SU-DHL-6 (cell line): ENCODE data around the gene VPS41.

Experiments used
- H2AFZ ChIP-seq: fragments of 200-600 bp; sonication (generic); 2 replicates; pipeline ENCODE4 v1.6.1; 2014; ENCODE audit warnings: low read depth, mild to moderate bottlenecking, moderate library complexity, mixed read lengths, antibody characterized with exemption, low read length; ENCODE audit not compliant: severe bottlenecking
- H3F3A ChIP-seq: fragments of 200-600 bp; shearing (Covaris generic); 2 replicates; pipeline ENCODE4 v1.6.0; 2016; ENCODE audit warnings: antibody characterized with exemption, mild to moderate bottlenecking; ENCODE audit not compliant: insufficient read depth
- H3K27ac ChIP-seq: fragments of 200-600 bp; sonication (generic); 2 replicates; pipeline ENCODE4 v1.5.1; 2016; ENCODE audit warnings: low read depth, mild to moderate bottlenecking, low read length, moderate library complexity, mixed read lengths
- H3K27me3 ChIP-seq: fragments of 200-600 bp; sonication (generic), shearing (Covaris generic); 2 replicates; pipeline ENCODE4 v1.6.0; 2014; ENCODE audit warnings: mild to moderate bottlenecking, low read length
- H3K36me3 ChIP-seq: fragments of 200-600 bp; sonication (generic); 2 replicates; pipeline ENCODE4 v1.6.1; 2014; ENCODE audit warnings: mild to moderate bottlenecking, low read length, mixed read lengths
- H3K4me2 ChIP-seq: fragments of 300-600, 200-600 bp; shearing (Covaris generic), sonication (generic); 2 replicates; pipeline ENCODE4 v1.6.0; 2014; ENCODE audit warnings: low read length, low read depth, mild to moderate bottlenecking; ENCODE audit not compliant: poor library complexity, severe bottlenecking
- H3K4me3 ChIP-seq: fragments of 200-600 bp; sonication (generic); 2 replicates; pipeline ENCODE4 v1.5.1; 2014; ENCODE audit warnings: antibody characterized with exemption, low read length, mild to moderate bottlenecking, mixed read lengths; ENCODE audit not compliant: insufficient read depth, poor library complexity, severe bottlenecking
- H3K79me2 ChIP-seq: fragments of 200-600 bp; sonication (generic); 2 replicates; pipeline ENCODE4 v1.6.1; 2014; ENCODE audit warnings: mild to moderate bottlenecking, low read length, moderate library complexity; ENCODE audit not compliant: insufficient read depth
- H3K9ac ChIP-seq: fragments of 200-600 bp; sonication (generic); 2 replicates; pipeline ENCODE4 v1.7.0; 2014; ENCODE audit warnings: mild to moderate bottlenecking, low read length
- H3K9me2 ChIP-seq: fragments of 200-600 bp; sonication (generic); replicated peaks from 2 replicates; pipeline ENCODE4 v1.6.1; 2014; ENCODE audit warnings: low read length; ENCODE audit not compliant: insufficient read depth
- H3K9me3 ChIP-seq: fragments of 200-600 bp; sonication (generic); 2 replicates; pipeline ENCODE4 v1.6.1; 2014; ENCODE audit warnings: low read length, mixed read lengths; ENCODE audit not compliant: insufficient read depth
- H4K20me1 ChIP-seq: fragments of 200-600 bp; sonication (generic); 2 replicates; pipeline ENCODE4 v1.6.1; 2014; ENCODE audit warnings: low read depth, mild to moderate bottlenecking, antibody characterized with exemption, low read length, moderate library complexity, mixed read lengths
- EZH2phosphoT487 ChIP-seq: fragments of 200-600 bp; sonication (generic), shearing (Covaris generic); conservative IDR thresholded peaks from 2 replicates; pipeline ENCODE4 v1.6.1; 2018; ENCODE audit warnings: mild to moderate bottlenecking, antibody characterized with exemption, low read length, moderate library complexity, mixed read lengths
- TF ChIP-seq, protein P1 (sequence below): fragments of 200-600 bp; sonication (generic); IDR thresholded peaks from one replicate; pipeline ENCODE4 v1.5.1; 2017; ENCODE audit warnings: antibody characterized with exemption, mild to moderate bottlenecking, low read length, moderate library complexity; ENCODE audit not compliant: insufficient read depth, poor library complexity, severe bottlenecking

Gene VPS41

DNA sequence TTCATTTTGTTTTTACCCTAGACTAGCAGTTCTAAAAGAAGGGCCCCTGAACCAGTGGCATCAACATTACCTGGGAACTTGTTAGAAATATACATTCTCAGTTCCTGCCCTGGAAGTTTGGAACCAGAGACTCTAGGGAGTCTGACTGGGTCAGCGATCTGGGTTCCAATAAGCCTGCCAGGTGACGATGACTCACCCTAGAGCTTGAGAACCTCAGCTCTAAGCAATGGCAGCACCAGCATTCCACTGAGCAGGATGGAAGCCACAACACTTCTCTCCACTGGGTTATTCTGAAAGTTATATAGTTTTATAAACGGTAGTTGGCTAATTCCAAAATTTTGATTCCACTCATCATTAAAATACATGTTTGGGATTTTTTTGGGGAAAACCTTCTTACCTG, 180.8 kb downstream of the VPS41 start:
- H3K9me3 ChIP-seq: no peaks in the 10 kb centered on the region
- H3K4me2 ChIP-seq: no peak overlapping the region
- H3K79me2 ChIP-seq: no peaks in the 10 kb centered on the region
- TF ChIP-seq EZH2phosphoT487: no peak
- TF ChIP-seq, protein P1, sequence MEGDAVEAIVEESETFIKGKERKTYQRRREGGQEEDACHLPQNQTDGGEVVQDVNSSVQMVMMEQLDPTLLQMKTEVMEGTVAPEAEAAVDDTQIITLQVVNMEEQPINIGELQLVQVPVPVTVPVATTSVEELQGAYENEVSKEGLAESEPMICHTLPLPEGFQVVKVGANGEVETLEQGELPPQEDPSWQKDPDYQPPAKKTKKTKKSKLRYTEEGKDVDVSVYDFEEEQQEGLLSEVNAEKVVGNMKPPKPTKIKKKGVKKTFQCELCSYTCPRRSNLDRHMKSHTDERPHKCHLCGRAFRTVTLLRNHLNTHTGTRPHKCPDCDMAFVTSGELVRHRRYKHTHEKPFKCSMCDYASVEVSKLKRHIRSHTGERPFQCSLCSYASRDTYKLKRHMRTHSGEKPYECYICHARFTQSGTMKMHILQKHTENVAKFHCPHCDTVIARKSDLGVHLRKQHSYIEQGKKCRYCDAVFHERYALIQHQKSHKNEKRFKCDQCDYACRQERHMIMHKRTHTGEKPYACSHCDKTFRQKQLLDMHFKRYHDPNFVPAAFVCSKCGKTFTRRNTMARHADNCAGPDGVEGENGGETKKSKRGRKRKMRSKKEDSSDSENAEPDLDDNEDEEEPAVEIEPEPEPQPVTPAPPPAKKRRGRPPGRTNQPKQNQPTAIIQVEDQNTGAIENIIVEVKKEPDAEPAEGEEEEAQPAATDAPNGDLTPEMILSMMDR: no peak
- H3K4me3 ChIP-seq: no peak overlapping the region
- no peaks in the 10 kb centered on the region for H3K9me2 ChIP-seq
- no peaks in the 10 kb centered on the region for H3F3A ChIP-seq
- H3K9ac ChIP-seq: no peak overlapping the region
- no peak overlapping the region for H2AFZ ChIP-seq
- H3K27ac ChIP-seq: no peak overlapping the region
- H4K20me1 ChIP-seq: no peaks in the 10 kb centered on the region
- H3K36me3 ChIP-seq: no peaks in the 10 kb centered on the region
- no peaks in the 10 kb centered on the region for H3K27me3 ChIP-seq

GRCh38 chr7:38727184-38727940, 181.6 kb downstream of the VPS41 start:
- no peaks in the 10 kb centered on the region for H4K20me1 ChIP-seq
- no peaks in the 10 kb centered on the region for H3K27me3 ChIP-seq
- TF ChIP-seq EZH2phosphoT487: no peak
- TF ChIP-seq, protein P1: no peak
- no peak overlapping the region for H2AFZ ChIP-seq
- no peaks in the 10 kb centered on the region for H3K36me3 ChIP-seq
- H3K9me2 ChIP-seq: no peaks in the 10 kb centered on the region
- H3F3A ChIP-seq: no peaks in the 10 kb centered on the region
- H3K27ac ChIP-seq: no peak overlapping the region
- no peak overlapping the region for H3K4me3 ChIP-seq
- no peaks in the 10 kb centered on the region for H3K79me2 ChIP-seq
- no peak overlapping the region for H3K4me2 ChIP-seq
- no peaks in the 10 kb centered on the region for H3K9me3 ChIP-seq
- H3K9ac ChIP-seq: no peak overlapping the region

DNA sequence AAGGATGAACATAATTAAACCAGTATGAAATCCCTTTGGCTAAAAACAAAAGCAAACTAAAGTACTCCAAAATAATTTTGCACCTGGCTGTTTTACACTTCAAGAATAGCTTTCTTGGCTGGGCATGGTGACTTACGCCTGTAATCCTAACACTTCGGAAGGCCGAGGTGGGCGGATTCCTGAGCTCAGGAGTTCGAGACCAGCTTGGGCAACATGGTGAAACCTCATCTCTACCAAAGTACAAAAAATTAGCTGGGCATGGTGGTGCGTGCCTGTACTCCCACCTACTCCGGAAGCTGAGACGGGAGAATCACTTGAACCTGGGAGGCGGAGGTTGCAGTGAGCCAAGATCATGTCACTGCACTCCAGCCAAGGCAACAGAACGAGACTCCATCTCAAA, 185.7 kb downstream of the VPS41 start:
- H3K27ac ChIP-seq: no peak overlapping the region
- no peak overlapping the region for H2AFZ ChIP-seq
- H3F3A ChIP-seq: no peaks in the 10 kb centered on the region
- H3K4me2 ChIP-seq: no peak overlapping the region
- H3K36me3 ChIP-seq: no peaks in the 10 kb centered on the region
- H3K4me3 ChIP-seq: no peak overlapping the region
- H4K20me1 ChIP-seq: no peaks in the 10 kb centered on the region
- TF ChIP-seq EZH2phosphoT487: no peak
- TF ChIP-seq, protein P1: no peak
- H3K9me3 ChIP-seq: no peaks in the 10 kb centered on the region
- no peak overlapping the region for H3K9ac ChIP-seq
- no peaks in the 10 kb centered on the region for H3K79me2 ChIP-seq
- no peaks in the 10 kb centered on the region for H3K27me3 ChIP-seq
- H3K9me2 ChIP-seq: no peaks in the 10 kb centered on the region
